OCI-LY7 (cell line): ENCODE data around the gene CCDC126. TPM values are rescaled to one million over a fixed set of nuclear protein-coding genes. Genes with fewer than 3 reads are reported as not detected.

Experiments
- BruUV-seq: library from RNA; stranded (reverse); fragments of 400-500 nt; replicated peaks from 2 replicates; lab custom pipeline; 2021; lab: Mats Ljungman, UMichigan
- CTCF ChIA-PET: fragments of 300-600 bp; sonication (Branson Sonifier 250); formaldehyde crosslinking; loops from one replicate; lab custom pipeline; 2022; ENCODE audit warnings: antibody characterized with exemption; ENCODE audit not compliant: unreplicated experiment; lab: Charles Lee
- POLR2A ChIA-PET: fragments of 300-600 bp; sonication (Branson Sonifier 250); formaldehyde crosslinking; loops from one replicate; lab custom pipeline; 2022; ENCODE audit warnings: antibody characterized with exemption; lab: Charles Lee
- DNase-seq: peaks from one replicate; pipeline ENCODE4 v3.0.0-alpha.2; 2015; ENCODE audit warnings: low spot score
- H2AFZ ChIP-seq: fragments of 200-600 bp; sonication (generic), shearing (Covaris generic); 2 replicates; pipeline ENCODE4 v1.6.1; 2014; ENCODE audit warnings: mild to moderate bottlenecking, antibody characterized with exemption, low read length, moderate library complexity
- H3K27ac ChIP-seq: fragments of 200-600 bp; sonication (generic); 2 replicates; pipeline ENCODE4 v1.5.1; 2014; ENCODE audit warnings: mixed run types, low read depth, mild to moderate bottlenecking, moderate library complexity, low read length, inconsistent platforms; ENCODE audit not compliant: poor library complexity, severe bottlenecking
- H3K36me3 ChIP-seq: fragments of 200-600 bp; sonication (generic); 2 replicates; pipeline ENCODE4 v1.6.1; 2014; ENCODE audit warnings: mild to moderate bottlenecking, antibody characterized with exemption, low read length, moderate library complexity, mixed read lengths; ENCODE audit not compliant: insufficient read depth
- H3K4me1 ChIP-seq: fragments of 200-600 bp; sonication (generic); 2 replicates; pipeline ENCODE4 v1.5.1; 2014; ENCODE audit warnings: mild to moderate bottlenecking, low read length; ENCODE audit not compliant: insufficient read depth, poor library complexity, severe bottlenecking
- H3K4me2 ChIP-seq: fragments of 200-600 bp; sonication (generic); 2 replicates; pipeline ENCODE4 v1.6.1; 2014; ENCODE audit warnings: mild to moderate bottlenecking, low read length
- H3K4me3 ChIP-seq: fragments of 200-600 bp; sonication (generic); 2 replicates; pipeline ENCODE4 v1.5.1; 2014; ENCODE audit warnings: mild to moderate bottlenecking, low read depth, low read length; ENCODE audit not compliant: poor library complexity, severe bottlenecking
- H3K79me2 ChIP-seq: fragments of 200-600 bp; sonication (generic); 2 replicates; pipeline ENCODE4 v1.6.1; 2016; ENCODE audit warnings: low read depth, mild to moderate bottlenecking, low read length, moderate library complexity, mixed read lengths; ENCODE audit not compliant: insufficient read depth
- H3K9me2 ChIP-seq: fragments of 200-600 bp; sonication (generic); 2 replicates; pipeline ENCODE4 v1.6.1; 2016; ENCODE audit warnings: mild to moderate bottlenecking, low read length, mixed read lengths; ENCODE audit not compliant: insufficient read depth
- H3K9me3 ChIP-seq: fragments of 200-600 bp; sonication (generic); 2 replicates; pipeline ENCODE4 v1.6.1; 2014; ENCODE audit warnings: mild to moderate bottlenecking, mixed run types, low read length, mixed read lengths
- H4K20me1 ChIP-seq: fragments of 200-600 bp; sonication (generic); 2 replicates; pipeline ENCODE4 v1.6.1; 2014; ENCODE audit warnings: mild to moderate bottlenecking, antibody characterized with exemption, low read length, moderate library complexity, mixed read lengths; ENCODE audit not compliant: insufficient read depth
- EZH2phosphoT487 ChIP-seq: fragments of 200-600 bp; sonication (generic); IDR thresholded peaks from 2 replicates; pipeline ENCODE4 v1.6.1; 2018; ENCODE audit warnings: low read depth, borderline replicate concordance, mild to moderate bottlenecking, mixed run types, antibody characterized with exemption, low read length, moderate library complexity, mixed read lengths
- intact Hi-C: fragments of 100-400 bp; cut with micrococcal nuclease; formaldehyde crosslinking; loops from one replicate; pipeline ENCODE4 v1.10.0; 2022; ENCODE audit not compliant: unreplicated experiment
- total RNA-seq, 2 experiments: library from RNA; depleted of rRNA in 1 of 2; stranded (reverse); fragments of >200 nt in 1 of 2; shearing (Covaris generic) in 1 of 2; gene quantifications; 2 replicates each; pipeline ENCODE4 v1.2.3, GENCODE V29; 2014 to 2022
- TF ChIP-seq, protein P1 (sequence below): fragments of 200-600 bp; sonication (generic); conservative IDR thresholded peaks from 2 replicates; pipeline ENCODE4 v1.5.1; 2014; ENCODE audit warnings: mild to moderate bottlenecking, antibody characterized with exemption, low read length, moderate library complexity, mixed read lengths

The CCDC126 gene
- total RNA-seq, 2 experiments from 2014 or later: 9.6 to 14.2 TPM

- intact Hi-C loops: no loop called here
- Histone ChIP-seq H3K4me1 (peaks cover 43% of the 10 kb centered on the region), H2AFZ (no peak overlapping the region), H3K9me3 (no peaks in the 10 kb centered on the region), H3K9me2 (no peaks in the 10 kb centered on the region), H3K4me3 (no peak overlapping the region), H4K20me1 (0 out of 2 replicates have a peak, but pooled peaks cover 4% of the 10 kb centered on the region), H3K27ac (no peak overlapping the region), H3K36me3 (no peaks in the 10 kb centered on the region), H3K79me2 (peaks cover 6% of the 10 kb centered on the region; the same call in 1 of the 2 replicates), H3K4me2 (peak overlapping the region; percentile 20; the same call in 1 of the 2 replicates)
- BruUV-seq: no TSS peak
- ChIA-PET CTCF (no interaction called here), POLR2A (interaction anchor here (0.6 to 1.6 kb wide), 8 partner anchors 9 to 1107 kb away, joined by 3 to 8 read pairs (median 4); no protein-coding TSS in a partner anchor)
- DNase-seq: no peak
- TF ChIP-seq, protein P1, sequence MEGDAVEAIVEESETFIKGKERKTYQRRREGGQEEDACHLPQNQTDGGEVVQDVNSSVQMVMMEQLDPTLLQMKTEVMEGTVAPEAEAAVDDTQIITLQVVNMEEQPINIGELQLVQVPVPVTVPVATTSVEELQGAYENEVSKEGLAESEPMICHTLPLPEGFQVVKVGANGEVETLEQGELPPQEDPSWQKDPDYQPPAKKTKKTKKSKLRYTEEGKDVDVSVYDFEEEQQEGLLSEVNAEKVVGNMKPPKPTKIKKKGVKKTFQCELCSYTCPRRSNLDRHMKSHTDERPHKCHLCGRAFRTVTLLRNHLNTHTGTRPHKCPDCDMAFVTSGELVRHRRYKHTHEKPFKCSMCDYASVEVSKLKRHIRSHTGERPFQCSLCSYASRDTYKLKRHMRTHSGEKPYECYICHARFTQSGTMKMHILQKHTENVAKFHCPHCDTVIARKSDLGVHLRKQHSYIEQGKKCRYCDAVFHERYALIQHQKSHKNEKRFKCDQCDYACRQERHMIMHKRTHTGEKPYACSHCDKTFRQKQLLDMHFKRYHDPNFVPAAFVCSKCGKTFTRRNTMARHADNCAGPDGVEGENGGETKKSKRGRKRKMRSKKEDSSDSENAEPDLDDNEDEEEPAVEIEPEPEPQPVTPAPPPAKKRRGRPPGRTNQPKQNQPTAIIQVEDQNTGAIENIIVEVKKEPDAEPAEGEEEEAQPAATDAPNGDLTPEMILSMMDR: no peak
- no peak for TF ChIP-seq EZH2phosphoT487
Measured at GRCh38 chr7:23600236-23600635, 3.1 kb downstream of the CCDC126 start.

DNA sequence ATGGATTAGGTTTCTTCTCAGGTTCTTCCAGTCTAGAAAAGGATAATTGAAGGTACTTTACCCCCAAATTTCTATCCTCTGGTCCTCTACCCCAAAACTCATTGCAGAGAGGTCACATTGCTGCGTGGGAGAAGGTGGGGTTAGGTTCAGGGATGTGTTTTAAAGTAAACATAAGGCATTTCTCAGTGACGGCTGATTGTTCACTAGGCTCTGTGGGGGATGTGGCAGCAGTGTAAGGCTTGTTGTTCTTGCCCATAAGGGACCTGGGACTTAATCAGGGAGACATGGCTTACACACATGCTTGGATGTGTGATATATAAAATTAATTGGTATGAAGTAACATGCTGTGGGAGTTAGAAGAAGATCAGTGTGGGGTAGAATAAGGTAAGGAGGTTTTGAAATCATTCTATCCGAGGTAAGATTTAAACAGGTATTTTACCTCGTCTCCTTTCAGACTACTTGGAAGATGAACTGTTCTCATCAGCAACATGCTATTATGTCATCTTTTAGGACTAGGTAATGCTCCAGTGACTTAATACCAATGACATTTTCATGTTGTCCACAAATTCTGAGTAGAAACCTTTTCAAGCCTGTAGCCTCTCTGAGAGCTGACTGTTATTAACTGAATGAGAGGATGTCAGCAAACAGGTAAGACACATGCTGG lies 6.6 kb downstream of the CCDC126 start:
- TF ChIP-seq, protein P1: no peak
- TF ChIP-seq EZH2phosphoT487: no peak
- peaks cover 6% of the 10 kb centered on the region; the same call in 1 of the 2 replicates for H3K79me2 ChIP-seq
- no peak overlapping the region for H3K27ac ChIP-seq
- no TSS peak for BruUV-seq
- no peak overlapping the region for H3K4me2 ChIP-seq
- H3K9me3 ChIP-seq: no peaks in the 10 kb centered on the region
- intact Hi-C loops: no loop called here
- no peak overlapping the region for H3K4me3 ChIP-seq
- no peaks in the 10 kb centered on the region; the same call in 1 of the 2 replicates for H3K36me3 ChIP-seq
- no peak overlapping the region for H2AFZ ChIP-seq
- ChIA-PET POLR2A (no interaction called here), CTCF (no interaction called here)
- 0 out of 2 replicates have a peak, but pooled peaks cover 4% of the 10 kb centered on the region for H4K20me1 ChIP-seq
- no peaks in the 10 kb centered on the region for H3K9me2 ChIP-seq
- H3K4me1 ChIP-seq: peaks cover 18% of the 10 kb centered on the region
- DNase-seq: no peak

GRCh38 chr7:23604296-23604640 lies 7.1 kb downstream of the CCDC126 start:
- BruUV-seq: no TSS peak
- POLR2A ChIA-PET: interaction anchor here (0.7 kb wide), 1 partner anchor 76 kb away, joined by 6 read pairs; no protein-coding TSS in a partner anchor

More at GRCh38 chr7:23604296-23604640, 7.1 kb downstream of the CCDC126 start:
- H3K9me2 ChIP-seq: no peaks in the 10 kb centered on the region
- 0 out of 2 replicates have a peak, but pooled peaks cover 4% of the 10 kb centered on the region for H4K20me1 ChIP-seq
- peaks cover 6% of the 10 kb centered on the region; the same call in 1 of the 2 replicates for H3K79me2 ChIP-seq
- intact Hi-C loops: no loop called here
- no peak overlapping the region for H2AFZ ChIP-seq
- peaks cover 13% of the 10 kb centered on the region for H3K4me1 ChIP-seq
- TF ChIP-seq, protein P1: no peak
- no peak for TF ChIP-seq EZH2phosphoT487
- DNase-seq: no peak
- no peak overlapping the region for H3K4me3 ChIP-seq
- CTCF ChIA-PET: no interaction called here
- H3K36me3 ChIP-seq: no peaks in the 10 kb centered on the region; the same call in 1 of the 2 replicates
- no peak overlapping the region for H3K4me2 ChIP-seq
- no peaks in the 10 kb centered on the region for H3K9me3 ChIP-seq
- H3K27ac ChIP-seq: no peak overlapping the region
